Transverse colon (tissue), 4 donors: ENCODE results near the gene ACIN1.

ENCODE experiments used
- CTCF ChIP-seq, 5 experiments: fragments of 200-600 bp in 3 of 5; fragments of 450-650 bp in 2 of 5; sonication (generic) in 3 of 5; IDR thresholded peaks; 1 replicate in 2 of 5; 2 replicates in 3 of 5; pipeline ENCODE4 v1.5.1; 2016 to 2017; ENCODE audit warnings: antibody characterized with exemption in 5 of 5, inconsistent platforms in 3 of 5, mild to moderate bottlenecking in 2 of 5, moderate library complexity in 1 of 5
- POLR2A ChIP-seq: fragments of 450-650 bp; IDR thresholded peaks from one replicate; pipeline ENCODE4 v1.6.1; 2016; ENCODE audit warnings: antibody characterized with exemption, mild to moderate bottlenecking, moderate library complexity
- POLR2AphosphoS5 ChIP-seq, 3 donors: sonication (generic); formaldehyde crosslinking; IDR thresholded peaks; one replicate each; pipeline ENCODE4 v1.6.1; 2016; ENCODE audit warnings: antibody characterized with exemption in 3 of 3

GRCh38 chr14:23091294-23092225 is 3.4 kb downstream of the ACIN1 start:
- TF ChIP-seq POLR2AphosphoS5 (IDR thresholded peaks at IDR 0.05) (no peak), CTCF (IDR thresholded peaks at IDR 0.05) (no peak), POLR2A (no peak)
